Inflammatory macrophage (primary cell): Measurements from ENCODE around the gene MEX3D.
"Not testable (repeated sequence)": the region's sequence is repeated elsewhere in the genome, so short reads cannot be mapped to it uniquely, and the experiment has no call there.

ENCODE experiments used
- DNase-seq, 2 donors: peaks; one replicate each; pipeline ENCODE4 v3.0.0-alpha.2; 2020 to 2022

MEX3D gene

DNA sequence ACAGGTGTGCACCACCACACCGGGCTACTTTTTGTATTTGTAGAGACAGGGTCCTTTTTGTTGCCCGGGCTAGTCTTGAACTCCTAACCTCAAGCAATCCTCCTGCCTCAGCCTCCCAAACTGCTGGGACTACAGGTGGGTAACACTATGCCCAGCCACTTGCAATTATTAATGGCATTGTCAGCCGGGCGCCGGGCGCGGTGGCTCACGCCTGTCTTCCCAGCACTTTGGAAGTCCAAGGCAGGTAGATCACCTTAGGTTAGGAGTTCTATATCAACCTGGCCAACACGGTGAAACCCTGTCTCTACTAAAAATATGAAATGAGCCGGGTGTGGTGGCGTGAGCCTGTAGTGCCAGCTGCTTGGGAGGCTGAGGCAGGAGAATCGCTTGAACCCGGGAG lies 2.7 kb upstream of the MEX3D start:
- no peak for DNase-seq

DNA sequence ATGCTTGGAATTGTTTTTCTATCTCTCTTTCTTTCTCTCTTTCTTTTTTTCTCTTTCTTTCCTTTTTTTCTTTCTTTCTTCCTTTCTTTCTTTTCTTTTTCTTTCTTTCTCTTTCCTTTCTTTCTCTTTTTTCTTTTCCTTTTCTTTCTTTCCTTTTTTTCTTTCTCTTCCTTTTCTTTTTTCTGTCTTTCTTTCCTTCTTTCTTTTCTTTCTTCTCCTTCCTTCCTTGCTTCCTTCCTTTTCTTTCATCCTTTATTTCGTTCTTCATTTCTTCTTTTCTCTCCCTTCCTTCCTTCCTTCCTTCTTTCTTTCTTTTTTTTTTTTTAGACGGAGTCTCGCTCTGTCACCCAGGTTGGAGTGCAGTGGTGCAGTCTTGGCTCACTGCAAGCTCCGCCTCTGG lies 1.9 kb upstream of the MEX3D start:
- DNase-seq = no peak

DNA sequence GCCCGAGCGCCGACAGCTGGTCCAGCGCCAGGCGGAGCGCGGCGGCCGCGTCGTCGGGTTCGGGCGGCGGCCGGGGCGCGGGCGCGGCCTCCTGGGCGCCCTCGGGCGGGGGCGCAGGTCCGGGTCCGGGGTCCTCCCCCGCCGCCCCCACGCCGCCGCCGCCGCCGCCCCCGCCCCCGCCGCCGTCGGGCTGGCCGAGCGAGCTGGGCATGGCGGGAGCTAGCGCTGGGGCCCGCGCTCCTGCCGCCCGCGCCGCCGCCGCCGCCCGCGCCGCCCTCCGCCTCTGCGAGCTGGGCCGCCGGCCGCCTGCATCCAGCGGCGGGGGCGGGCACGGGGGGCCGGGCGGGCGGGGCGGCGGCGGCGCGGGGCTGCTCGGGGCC lies 287 bp downstream of the MEX3D start:
- DNase-seq = no peak

DNA sequence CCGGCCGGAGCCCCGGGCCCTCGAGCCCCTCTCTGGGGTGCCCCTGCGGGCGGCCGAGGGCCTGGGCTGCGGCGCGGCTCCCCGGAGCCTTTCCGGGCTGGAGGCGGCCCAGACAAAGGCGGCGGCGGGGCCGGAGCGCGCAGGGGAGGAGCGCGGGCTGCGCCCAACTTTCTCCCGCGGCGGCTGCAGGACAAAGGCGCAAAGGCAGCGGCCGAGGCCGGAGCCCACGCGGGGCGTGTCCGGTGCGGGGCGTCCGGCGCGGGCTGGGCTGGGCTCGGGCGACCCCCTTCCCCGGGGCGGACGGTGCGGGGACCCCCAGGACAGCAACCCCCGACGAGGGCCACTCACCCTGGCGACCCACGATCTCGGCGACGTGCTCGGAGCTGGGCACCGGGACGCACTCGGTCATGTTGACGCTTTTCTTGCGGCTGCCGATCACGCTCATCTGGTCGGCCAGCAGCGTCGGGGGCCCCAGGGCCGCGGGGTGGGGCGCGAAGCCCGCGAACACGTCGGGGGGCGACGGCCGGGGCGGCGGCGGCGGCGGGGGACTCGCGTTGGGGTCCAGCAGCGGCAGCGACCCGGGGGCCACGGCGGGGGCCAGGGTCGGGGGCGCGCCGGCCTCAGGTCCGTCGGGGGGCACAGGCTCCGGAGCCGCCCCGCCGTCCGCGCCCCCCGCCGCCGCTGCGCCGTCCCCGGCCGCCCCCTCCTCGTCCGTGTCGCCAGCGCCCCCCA lies 843 bp downstream of the MEX3D start:
- DNase-seq = peak in 1 of 2 donors; percentile 27

DNA sequence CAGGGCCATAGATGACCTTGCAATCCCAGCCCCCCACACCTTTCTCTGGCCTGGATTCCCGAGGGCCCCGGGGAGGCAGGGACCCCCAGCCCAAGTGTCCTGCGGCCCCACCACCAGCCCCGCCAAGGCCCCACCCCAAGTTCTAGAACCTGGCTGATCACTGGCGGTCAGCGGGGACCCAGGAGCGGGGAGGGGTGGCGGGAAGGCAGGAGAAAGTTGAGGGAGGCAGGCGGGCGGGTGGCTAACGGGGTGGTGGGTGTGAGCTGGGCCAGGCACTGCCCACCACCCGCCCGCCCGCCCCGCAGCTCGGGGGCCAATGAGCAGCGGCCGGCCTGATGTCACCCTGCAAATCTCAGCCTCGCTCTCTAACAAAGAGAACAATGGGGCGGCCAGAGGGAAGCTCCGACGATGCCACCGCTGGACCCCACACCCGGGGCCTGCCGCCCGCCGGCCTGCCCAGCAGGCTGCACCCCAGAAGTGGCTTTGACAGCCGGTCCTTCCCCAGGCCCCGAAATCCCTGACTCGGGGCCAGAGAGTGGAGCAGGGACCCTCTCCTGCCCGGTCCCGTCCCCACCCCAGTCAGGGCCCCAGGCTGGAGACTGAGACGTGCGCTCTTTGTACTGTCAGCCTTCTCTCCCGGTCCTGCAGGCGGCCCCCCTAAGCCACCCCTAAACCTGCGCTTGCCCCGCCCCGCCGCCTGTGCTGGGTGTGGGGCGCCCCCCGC lies 1.6 kb downstream of the MEX3D start:
- no peak for DNase-seq

DNA sequence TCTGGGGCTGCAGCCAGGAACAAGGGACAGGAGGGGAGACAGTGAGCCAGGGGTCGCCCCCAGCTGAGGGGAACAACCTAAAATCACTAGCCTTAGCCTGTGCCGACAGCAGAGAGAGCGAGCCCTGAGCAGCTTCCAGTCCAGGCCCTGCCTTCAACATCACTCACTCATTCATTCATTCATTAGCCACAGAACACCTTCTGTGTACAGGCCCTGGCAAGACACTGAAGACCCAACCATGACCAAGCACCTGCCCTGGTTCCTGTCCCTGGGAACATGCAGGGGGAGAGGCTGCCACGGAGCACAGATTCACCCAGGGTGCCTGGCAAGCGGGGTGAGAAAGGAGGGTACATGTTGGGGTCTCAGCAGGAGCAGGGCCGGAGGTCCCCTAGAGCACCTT lies 4.9 kb downstream of the MEX3D start:
- DNase-seq = no peak

DNA sequence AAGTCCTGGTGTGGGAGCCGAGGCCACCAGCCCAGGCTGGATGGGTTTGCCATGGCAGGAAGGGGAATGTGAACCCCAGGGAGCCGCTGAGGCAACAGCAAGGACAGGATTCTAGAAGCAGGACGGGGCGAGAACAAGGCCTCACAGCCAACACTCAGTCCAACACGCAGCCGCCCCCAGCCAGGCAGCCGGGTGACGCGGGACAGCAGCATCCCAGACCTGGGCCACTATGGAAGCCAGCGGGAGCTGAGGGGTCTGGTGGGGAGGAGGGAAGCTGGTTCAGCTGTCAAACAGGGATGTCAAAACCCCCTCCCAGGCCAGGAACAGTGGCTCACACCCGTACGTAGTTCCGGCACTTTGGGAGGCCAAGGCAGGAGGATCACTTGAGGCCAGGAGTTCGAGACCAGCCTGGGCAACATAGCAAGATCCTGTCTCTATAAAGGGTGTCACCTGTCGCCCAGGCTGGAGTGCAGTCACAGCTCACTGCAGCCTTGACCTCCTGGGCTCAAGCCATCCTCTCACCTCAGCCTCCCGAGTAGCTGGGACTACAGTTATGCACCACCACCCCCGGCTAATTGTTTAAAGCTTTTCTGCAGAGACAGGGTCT lies 6.8 kb downstream of the MEX3D start:
- no peak for DNase-seq

DNA sequence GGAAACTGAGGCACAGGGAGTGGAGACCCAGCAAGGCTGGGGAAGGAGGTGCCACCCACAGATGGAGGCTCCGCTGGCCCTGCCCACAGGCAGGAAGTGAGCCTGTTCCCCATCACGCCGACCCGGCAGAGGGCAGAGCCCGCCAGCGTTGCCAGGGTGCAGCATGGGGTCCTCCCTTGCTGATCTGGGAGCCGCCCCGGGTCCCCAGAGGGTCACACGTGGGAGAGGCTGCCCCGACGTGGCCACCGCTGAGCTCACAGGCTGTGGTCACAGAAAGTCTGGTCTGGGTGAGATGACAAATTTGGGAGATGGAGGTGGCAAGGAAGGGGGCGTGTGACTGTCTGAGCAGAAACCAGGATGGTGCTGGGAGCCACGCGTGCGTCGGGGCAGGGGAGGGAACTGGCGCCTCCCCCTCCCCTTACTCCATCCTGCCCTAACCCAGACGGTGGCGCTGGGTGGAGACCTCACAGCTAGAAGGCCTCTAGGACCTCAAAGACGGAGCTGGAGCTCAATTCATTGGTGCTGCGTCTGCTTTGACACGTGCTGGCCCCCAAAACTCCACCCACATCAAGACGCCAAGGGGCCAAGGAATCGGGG lies 7.7 kb downstream of the MEX3D start:
- peak in 1 of 2 donors; percentile 2 for DNase-seq

DNA sequence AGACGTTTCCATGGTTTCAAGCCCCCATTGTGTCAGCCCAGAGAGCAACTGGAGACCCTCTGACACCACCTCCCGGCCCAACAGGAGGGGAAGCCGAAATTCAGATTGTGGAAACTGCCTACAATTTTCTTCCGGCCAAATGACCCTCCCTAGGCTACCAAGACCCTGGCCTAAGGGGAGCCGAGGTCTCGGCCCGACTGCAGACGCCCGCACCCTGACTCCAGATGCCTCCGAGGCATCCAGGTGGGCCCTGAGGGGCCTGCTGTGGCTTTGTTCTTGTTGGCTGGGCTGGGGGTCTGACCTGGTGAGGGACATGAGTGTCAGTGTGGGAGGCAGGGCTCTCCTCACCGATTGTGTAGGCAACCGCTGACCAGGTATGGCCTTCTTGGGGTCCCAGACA lies 9.6 kb downstream of the MEX3D start:
- DNase-seq = no peak

DNA sequence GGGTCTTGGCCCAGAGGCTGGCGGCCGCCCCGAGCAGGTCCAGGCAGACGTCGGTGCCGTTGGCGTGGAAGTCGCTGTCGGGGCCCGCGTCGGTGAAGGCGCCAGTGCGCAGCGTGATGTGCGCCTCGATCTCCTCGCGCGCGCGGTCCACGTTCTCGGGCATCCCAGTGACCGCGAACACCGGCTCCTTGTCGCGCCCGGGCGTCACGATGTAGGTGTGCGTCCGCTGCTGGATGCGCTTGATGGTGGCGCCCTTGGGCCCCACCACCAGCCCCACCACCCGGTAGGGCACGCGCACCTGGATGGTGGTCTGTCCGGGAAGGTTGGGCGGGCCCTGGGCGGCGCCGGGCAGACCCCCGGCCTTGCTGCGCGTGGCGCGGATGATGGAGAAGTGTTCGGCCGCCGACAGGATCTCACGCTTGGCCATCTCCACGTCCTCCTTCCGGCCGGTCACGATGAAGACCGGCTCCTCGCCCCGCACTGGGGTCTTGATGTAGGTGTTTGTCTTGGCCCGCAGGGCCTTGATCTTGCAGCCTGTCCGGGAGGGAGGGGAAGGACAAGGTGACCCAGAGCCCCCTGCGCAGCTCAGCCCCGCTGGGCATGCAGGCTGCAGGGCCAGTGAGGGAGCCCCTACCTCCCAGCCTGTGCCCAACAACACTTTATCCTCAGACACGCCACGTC lies 11.6 kb downstream of the MEX3D start:
- no peak for DNase-seq

DNA sequence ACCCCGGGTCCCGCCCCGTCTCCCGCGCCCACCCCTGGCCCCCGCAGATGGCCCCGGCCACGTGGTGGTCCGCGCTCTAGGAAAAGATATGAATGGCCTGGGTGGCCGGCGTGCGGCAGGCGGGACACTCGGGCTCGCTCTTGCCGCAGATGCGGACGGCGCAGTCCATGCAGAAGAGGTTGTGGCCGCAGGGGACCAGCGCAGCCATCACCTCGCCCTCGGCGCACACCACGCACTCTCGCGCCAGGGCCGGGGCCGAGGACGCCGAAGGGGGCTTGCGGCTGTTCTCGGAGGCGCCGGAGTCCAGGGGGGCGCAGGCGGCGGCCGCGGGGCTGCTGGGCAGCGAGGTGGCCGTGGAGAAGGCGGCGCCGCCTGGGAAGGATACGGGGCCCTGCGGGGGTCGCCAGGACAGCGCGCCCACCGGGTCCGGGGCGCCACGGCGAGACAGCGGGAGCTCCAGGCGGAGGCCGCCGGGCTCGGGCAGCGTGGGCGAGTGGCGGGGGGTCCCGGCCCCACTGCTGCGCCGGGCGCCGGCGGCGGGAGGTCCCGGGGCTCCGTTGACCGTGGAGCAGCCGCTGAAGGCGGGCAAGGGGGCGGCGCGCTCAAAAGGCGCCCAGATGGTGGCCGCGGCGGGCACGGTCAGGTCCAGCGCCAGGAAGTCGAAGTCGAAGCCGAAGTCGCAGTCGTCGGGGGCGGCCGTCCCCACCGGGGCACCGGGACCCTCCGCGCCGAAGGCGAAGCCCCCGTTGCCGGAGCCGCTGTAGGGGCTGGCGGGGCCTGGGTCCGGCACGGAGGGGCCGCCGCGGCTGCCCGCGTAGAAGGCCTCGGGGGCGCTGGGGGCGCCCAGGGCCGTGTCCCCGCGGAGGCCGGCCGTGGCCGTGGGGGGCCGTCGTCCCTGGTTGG lies 12.4 kb downstream of the MEX3D start:
- DNase-seq = no peak

DNA sequence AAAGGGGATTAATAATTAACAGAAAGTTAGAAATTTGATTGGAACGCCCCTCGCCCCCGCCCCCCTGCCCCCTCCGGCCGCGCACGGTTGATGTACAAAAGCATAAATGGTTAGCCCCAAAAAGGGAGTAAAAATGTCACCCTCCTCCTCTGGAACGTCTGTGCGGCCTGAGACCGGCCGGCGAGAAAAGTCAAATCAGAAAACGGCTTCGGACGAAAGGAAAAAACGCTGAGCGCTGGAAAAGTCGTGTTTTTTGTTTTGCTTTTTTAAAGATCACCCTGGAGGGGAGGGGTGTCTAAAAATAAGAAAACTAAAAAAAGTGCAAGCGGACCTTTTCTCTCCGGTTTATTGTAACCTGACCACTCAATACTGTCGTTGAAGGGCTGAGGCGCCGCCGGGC lies 13.2 kb downstream of the MEX3D start:
- DNase-seq = no peak

DNA sequence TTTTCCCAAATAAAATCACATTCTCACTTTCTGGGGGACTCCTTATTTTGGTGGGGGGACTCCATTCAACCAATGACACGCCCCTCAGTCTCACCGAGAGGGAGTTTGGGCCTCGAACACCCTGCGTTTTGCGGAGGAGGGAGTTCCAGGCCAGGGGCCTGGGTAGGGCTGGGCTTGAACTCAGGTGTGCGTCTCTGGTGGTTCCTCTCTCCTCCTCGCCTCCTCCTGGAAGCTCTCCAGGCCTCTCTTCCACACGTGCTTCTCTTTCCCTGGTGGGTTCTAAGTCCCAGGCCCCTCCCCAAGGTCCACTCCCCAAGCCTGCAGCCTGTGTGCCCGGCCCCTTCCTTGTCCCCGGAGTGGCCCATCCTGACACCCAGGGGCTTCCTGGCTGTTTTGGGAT lies 14.7 kb downstream of the MEX3D start:
- no peak for DNase-seq

DNA sequence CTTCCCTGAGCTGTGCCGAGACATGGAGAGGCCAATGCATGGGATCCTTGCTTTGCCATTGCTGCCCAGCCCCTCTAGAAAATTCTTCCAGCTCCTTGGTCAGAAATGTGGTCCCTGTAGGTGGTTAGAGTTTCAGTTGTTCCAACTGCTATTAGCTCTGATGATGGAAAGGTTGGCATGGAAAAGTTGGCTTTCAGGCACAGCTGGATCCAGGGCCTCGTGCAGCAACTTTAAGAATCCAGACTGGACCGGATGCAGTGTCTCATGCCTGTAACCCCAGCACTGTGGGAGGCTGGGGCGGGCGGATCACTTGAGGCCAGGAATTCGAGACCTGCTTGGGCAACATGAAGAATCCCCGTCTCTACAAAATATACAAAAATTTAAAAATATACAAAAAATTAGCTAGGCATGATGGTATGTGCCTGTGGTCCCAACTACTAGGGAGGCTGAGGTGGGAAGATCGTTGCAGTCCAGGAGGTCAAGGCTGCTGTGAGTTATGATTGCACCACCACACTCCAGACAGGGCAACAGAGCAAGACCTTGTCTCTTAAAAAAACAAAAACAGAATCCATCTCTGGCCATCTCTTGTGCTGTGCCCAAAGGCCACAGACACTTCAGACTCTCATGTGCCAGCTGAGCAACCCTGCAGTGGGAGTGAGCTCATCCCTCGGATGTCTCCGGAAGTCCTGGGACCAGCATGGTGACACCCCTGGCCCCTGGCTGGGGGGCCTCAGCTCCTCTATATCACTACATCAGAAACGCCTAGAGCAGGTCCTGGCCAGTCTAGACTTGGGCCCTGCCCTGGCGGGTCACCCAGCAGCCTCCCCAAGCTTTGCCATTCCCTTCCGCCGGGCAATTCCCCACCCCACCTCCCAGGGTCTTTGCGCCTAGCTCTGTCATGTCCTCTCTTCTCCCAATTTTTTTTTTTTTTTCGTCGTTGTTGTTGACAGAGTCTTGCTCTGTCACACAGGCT lies 16.8 kb downstream of the MEX3D start:
- no peak for DNase-seq

DNA sequence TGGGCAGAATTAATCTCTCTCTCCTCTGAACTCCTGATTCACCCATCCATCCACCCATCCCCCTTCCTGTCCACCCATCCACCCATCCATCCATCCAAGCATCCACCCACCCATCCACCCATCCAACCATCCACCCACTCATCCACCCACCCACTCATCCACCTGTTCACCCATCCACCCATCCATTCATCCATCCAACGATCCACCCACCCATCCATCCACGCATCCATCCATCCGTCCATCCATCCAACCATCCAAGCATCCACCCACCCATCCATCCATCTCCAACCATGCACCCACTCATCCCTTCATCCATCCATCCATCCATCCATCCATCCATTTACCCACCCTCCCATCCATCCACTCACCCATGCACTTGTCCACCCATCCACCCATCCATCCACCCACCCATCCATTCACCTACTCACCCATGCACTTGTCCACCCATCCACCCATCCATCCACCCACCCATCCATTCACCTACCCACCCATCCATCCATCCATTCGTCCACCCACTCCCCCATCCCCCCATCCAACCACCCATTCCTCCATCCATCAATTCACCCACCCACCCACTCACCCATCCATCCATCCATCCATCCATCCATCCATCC lies 18.7 kb downstream of the MEX3D start:
- no peak for DNase-seq

DNA sequence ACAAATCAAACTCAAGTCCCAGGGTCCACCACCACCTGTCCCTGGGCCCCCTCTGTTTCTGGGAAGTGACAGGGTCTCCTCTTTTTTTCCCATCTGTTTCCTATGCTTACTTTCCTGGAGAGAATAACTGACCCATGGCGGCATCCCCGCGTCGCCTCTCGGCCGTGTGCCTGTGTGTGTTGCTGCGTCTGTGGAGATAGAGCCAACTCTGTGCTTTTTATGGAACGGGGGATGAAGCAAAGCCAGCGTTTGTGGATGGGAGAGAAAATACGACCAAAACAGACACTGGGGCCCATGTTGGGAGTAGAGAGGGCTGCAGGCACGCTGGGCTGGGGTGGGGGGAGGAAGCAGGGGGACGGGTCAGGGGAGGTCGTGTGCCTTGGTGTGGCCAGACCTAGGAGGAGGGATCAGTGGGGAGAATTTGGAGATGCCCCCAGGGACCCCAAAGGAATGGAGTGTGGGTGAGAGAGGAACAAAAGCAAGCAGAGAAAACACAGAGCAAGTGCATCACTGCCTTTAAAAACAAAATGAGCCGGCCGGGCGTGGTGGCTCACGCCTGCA lies 27.7 kb downstream of the MEX3D start:
- no peak for DNase-seq

DNA sequence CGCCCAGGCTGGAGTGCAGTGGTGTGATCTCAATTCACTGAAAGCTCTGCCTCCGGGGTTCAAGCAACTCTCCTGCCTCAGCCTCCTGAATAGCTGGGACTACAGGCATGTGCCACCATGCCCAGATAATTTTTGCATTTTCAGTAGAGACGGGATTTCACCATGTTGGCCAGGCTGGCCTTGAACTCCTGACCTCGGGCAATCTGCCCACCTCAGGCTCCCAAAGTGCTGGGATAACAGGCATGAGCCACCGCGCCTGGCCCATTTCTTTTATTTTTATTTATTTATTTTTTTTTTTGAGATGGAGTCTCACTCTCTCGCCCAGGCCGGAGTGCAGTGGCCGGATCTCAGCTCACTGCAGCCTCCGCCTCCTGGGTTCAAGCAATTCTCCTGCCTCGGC lies 28.4 kb downstream of the MEX3D start:
- not testable (repeated sequence) for DNase-seq

DNA sequence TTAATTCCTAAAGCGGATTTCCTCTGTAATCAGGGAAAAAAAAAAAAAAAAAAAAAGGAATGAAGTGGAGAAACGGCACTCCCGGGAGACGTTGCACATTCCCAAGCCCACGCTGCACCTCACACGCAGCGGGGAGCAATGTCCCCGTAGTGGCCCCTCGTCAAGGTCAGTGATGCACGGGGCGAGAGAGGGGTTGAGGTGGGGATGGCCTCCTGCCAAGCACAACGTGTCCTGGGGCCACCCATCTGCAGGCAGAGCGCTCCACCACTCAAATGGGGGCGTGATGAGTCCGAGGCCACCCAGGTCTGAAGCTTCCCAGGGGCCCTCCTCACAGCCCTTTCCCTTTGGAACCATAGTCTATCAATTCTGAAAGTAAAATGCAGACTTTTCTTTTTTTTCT lies 29.1 kb downstream of the MEX3D start:
- no peak for DNase-seq

DNA sequence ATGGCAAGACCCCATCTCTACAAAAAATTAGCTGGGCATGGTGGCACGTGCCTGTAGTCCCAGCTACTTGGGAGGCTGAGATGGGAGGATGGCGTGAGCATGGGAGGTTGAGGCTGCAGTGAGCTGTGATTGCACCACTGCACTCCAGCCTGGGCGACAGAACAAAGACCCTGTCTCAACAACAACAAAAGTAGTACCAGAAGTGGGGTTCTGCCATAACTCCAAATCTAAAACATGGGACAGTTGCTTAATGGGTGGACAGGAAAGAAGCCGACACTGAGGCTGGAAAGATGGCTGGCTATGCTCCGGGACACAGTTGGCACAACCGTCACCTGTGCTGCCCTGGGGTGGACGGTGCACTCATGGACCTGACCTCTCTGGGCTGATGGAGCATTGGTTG lies 32.4 kb downstream of the MEX3D start:
- DNase-seq = not testable (repeated sequence)

DNA sequence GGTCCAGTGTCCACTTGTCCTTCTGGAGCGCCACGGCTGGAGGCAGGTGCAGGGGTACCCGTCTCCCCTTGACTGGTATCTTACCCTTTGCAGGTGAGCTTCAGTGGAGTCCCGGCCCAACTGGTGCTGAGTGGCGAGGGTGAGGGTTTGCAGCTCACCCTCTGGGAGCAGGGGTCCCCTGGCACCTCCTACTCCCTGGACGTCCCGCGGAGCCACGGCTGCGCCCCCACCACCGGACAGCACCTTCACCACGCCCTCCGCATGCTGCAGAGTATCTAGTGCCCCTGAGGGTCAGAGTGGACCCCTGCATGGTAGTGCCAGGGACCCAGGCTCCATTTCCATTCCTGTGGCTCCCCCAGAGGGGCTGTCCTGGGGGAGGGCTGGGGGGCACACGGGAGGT lies 33.2 kb downstream of the MEX3D start:
- no peak for DNase-seq
